PC-9 (cell line): ENCODE results near the gene PDE3B. TPM values are rescaled to one million over a fixed set of nuclear protein-coding genes. Genes with fewer than 3 reads are reported as not detected.

Experiments used
- BruUV-seq: library from RNA; stranded (reverse); fragments of 400-500 nt; replicated peaks from 2 replicates; lab custom pipeline; 2021; lab: Mats Ljungman, UMichigan
- CTCF ChIA-PET: fragments of 300-600 bp; sonication (Branson Sonifier 250); formaldehyde crosslinking; loops from one replicate; lab custom pipeline; 2022; ENCODE audit warnings: antibody characterized with exemption; lab: Charles Lee
- POLR2A ChIA-PET: fragments of 300-600 bp; sonication (Branson Sonifier 250); formaldehyde crosslinking; loops from one replicate; lab custom pipeline; 2022; ENCODE audit warnings: antibody characterized with exemption; ENCODE audit not compliant: unreplicated experiment; lab: Charles Lee
- DNase-seq, 2 experiments: peaks; one replicate each; pipeline versions ENCODE4 v3.0.0 to v3.0.0-alpha.2; 2015 to 2022; ENCODE audit warnings: mixed read lengths in 1 of 2
- H2AFZ ChIP-seq: fragments of 200-600 bp; sonication (generic); 2 replicates; pipeline ENCODE4 v1.8.1; 2017; ENCODE audit warnings: antibody characterized with exemption
- H3F3A ChIP-seq: fragments of 200-600 bp; sonication (generic); 2 replicates; pipeline ENCODE4 v1.8.1; 2017; ENCODE audit warnings: antibody characterized with exemption, mild to moderate bottlenecking, low read depth; ENCODE audit not compliant: insufficient read depth
- H3K27ac ChIP-seq: fragments of 200-600 bp; sonication (generic); 2 replicates; pipeline ENCODE4 v1.6.1; 2016; ENCODE audit warnings: mixed run types
- H3K27me3 ChIP-seq: fragments of 200-600 bp; sonication (generic); 2 replicates; pipeline ENCODE4 v1.6.1; 2016; ENCODE audit warnings: low read depth, mixed run types; ENCODE audit not compliant: insufficient read depth
- H3K36me3 ChIP-seq: fragments of 200-600 bp; sonication (generic); 2 replicates; pipeline ENCODE4 v1.6.1; 2016; ENCODE audit warnings: low read depth, mixed run types
- H3K4me1 ChIP-seq: fragments of 200-600 bp; sonication (generic); replicated peaks from 2 replicates; pipeline ENCODE4 v1.6.1; 2016; ENCODE audit warnings: mixed run types; ENCODE audit not compliant: insufficient read depth
- H3K4me2 ChIP-seq: fragments of 200-600 bp; sonication (generic); 2 replicates; pipeline ENCODE4 v1.6.1; 2017; ENCODE audit warnings: mixed run types
- H3K4me3 ChIP-seq: fragments of 200-600 bp; sonication (generic); 2 replicates; pipeline ENCODE4 v1.6.1; 2016; ENCODE audit warnings: mixed run types
- H3K79me2 ChIP-seq: fragments of 200-600 bp; sonication (generic); 2 replicates; pipeline ENCODE4 v1.6.1; 2017; ENCODE audit warnings: low read depth, mixed run types
- H3K9me2 ChIP-seq: fragments of 200-600 bp; sonication (generic); 2 replicates; pipeline ENCODE4 v1.8.1; 2017; ENCODE audit warnings: mild to moderate bottlenecking; ENCODE audit not compliant: insufficient read depth
- H3K9me3 ChIP-seq: fragments of 200-600 bp; sonication (generic); 2 replicates; pipeline ENCODE4 v1.8.1; 2016; ENCODE audit warnings: low read depth; ENCODE audit not compliant: insufficient read depth
- H4K20me1 ChIP-seq: fragments of 200-600 bp; sonication (generic); 2 replicates; pipeline ENCODE4 v1.8.1; 2017; ENCODE audit not compliant: insufficient read depth
- EZH2 ChIP-seq: fragments of 200-600 bp; sonication (generic); IDR thresholded peaks from 2 replicates; pipeline ENCODE4 v1.8.0; 2017; ENCODE audit warnings: antibody characterized with exemption, low read depth
- intact Hi-C: fragments of 100-400 bp; cut with micrococcal nuclease; formaldehyde crosslinking; loops from one replicate; pipeline ENCODE4 v1.10.0; 2022; ENCODE audit not compliant: unreplicated experiment
- total RNA-seq: library from RNA; stranded (reverse); gene quantifications from 2 replicates; pipeline ENCODE4 v1.2.3, GENCODE V29; 2021
- TF ChIP-seq, protein P1 (sequence below): fragments of 200-600 bp; sonication (generic); conservative IDR thresholded peaks from 2 replicates; pipeline ENCODE4 v1.6.1; 2017; ENCODE audit warnings: mixed run types, antibody characterized with exemption, mild to moderate bottlenecking, moderate library complexity

PDE3B gene
- total RNA-seq, 1 experiment from 2014 or later: not detected

DNA sequence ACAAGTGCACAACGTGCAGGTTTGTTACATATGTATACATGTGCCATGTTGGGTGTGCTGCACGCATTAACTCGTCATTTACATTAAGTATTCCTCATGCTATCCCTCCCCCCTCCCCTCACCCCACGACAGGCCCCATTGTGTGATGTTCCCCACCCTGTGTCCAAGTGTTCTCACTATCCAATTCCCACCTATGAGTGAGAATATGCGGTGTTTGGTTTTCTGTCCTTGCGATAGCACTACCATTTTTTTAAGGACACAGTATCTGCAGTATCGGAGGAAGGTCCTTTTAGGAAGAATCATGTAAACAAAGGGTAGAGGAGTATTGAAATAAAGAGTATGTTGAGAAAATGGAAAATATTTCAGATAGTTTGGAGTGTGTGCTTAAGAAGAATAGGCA lies 25.9 kb downstream of the PDE3B start:
- H3K27me3 ChIP-seq: no peaks in the 10 kb centered on the region
- POLR2A ChIA-PET: no interaction called here
- no peak overlapping the region for H3K4me2 ChIP-seq
- H2AFZ ChIP-seq: no peak overlapping the region
- BruUV-seq: no TSS peak
- no peaks in the 10 kb centered on the region for H3K9me3 ChIP-seq
- no peak for DNase-seq
- no peaks in the 10 kb centered on the region for H3F3A ChIP-seq
- CTCF ChIA-PET: no interaction called here
- no peaks in the 10 kb centered on the region for H4K20me1 ChIP-seq
- H3K4me1 ChIP-seq: no peaks in the 10 kb centered on the region
- intact Hi-C loops: no loop called here
- H3K4me3 ChIP-seq: no peak overlapping the region
- no peaks in the 10 kb centered on the region for H3K36me3 ChIP-seq
- H3K27ac ChIP-seq: no peak overlapping the region
- no peak for TF ChIP-seq EZH2
- TF ChIP-seq, protein P1, sequence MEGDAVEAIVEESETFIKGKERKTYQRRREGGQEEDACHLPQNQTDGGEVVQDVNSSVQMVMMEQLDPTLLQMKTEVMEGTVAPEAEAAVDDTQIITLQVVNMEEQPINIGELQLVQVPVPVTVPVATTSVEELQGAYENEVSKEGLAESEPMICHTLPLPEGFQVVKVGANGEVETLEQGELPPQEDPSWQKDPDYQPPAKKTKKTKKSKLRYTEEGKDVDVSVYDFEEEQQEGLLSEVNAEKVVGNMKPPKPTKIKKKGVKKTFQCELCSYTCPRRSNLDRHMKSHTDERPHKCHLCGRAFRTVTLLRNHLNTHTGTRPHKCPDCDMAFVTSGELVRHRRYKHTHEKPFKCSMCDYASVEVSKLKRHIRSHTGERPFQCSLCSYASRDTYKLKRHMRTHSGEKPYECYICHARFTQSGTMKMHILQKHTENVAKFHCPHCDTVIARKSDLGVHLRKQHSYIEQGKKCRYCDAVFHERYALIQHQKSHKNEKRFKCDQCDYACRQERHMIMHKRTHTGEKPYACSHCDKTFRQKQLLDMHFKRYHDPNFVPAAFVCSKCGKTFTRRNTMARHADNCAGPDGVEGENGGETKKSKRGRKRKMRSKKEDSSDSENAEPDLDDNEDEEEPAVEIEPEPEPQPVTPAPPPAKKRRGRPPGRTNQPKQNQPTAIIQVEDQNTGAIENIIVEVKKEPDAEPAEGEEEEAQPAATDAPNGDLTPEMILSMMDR: no peak
- H3K79me2 ChIP-seq: no peaks in the 10 kb centered on the region
- H3K9me2 ChIP-seq: no peaks in the 10 kb centered on the region

DNA sequence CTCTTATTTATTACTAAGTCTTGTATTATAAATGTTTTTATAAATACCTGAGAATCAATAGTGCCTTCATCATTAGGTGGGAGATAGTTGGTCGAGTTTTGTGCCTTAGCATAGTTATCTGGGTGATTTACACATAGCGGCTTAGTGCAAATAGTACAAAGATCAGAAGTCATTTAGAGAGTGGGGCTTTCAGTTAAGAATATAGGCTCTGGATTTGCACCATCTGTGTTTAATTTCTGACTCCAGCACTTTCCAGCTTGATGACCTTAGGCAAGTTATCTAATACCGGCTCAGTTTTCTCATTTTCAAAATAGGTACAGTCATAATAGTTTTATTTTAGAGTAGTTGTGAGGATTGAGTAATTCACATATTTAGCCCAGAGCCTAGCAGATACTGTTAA lies 26.4 kb downstream of the PDE3B start:
- Histone ChIP-seq H3K4me3 (no peak overlapping the region), H3K36me3 (no peaks in the 10 kb centered on the region), H3K9me2 (no peaks in the 10 kb centered on the region), H3K79me2 (no peaks in the 10 kb centered on the region), H3K27ac (no peak overlapping the region), H3K9me3 (no peaks in the 10 kb centered on the region), H4K20me1 (no peaks in the 10 kb centered on the region), H3K4me1 (no peaks in the 10 kb centered on the region), H3K4me2 (no peak overlapping the region), H3K27me3 (no peaks in the 10 kb centered on the region), H2AFZ (no peak overlapping the region), H3F3A (no peaks in the 10 kb centered on the region)
- DNase-seq: no peak
- TF ChIP-seq, protein P1: no peak
- TF ChIP-seq EZH2: no peak
- no TSS peak for BruUV-seq
- ChIA-PET CTCF (no interaction called here), POLR2A (no interaction called here)
- intact Hi-C loops: no loop called here

DNA sequence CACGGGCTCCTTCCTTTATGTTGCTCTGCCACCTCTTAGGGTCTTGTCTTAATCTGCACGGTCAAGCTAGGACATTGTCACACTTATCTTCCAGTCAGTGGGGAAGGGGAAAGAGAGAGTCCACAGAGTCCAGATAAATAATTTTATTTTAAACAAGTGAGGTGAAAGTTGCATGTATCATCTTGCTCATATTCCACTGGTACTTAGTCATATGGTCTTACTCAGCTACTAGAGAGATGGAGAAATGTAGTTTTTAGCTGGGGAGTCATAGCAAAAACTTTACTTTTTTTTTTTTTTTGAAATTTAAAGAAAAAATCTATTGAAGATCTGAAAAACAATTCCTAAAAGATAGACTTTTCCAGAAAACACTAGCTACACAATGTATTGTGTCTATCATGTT lies 29.0 kb downstream of the PDE3B start:
- H3K27ac ChIP-seq: no peak overlapping the region
- H3K9me3 ChIP-seq: no peaks in the 10 kb centered on the region
- H3K79me2 ChIP-seq: no peaks in the 10 kb centered on the region
- H3K4me1 ChIP-seq: no peaks in the 10 kb centered on the region
- H4K20me1 ChIP-seq: no peaks in the 10 kb centered on the region
- intact Hi-C loops: no loop called here
- no peaks in the 10 kb centered on the region for H3K9me2 ChIP-seq
- no peak for DNase-seq
- H3K36me3 ChIP-seq: no peaks in the 10 kb centered on the region
- no peak overlapping the region for H3K4me3 ChIP-seq
- no peaks in the 10 kb centered on the region for H3K27me3 ChIP-seq
- BruUV-seq: no TSS peak
- H3F3A ChIP-seq: no peaks in the 10 kb centered on the region
- no peak overlapping the region for H3K4me2 ChIP-seq
- ChIA-PET CTCF (no interaction called here), POLR2A (no interaction called here)
- H2AFZ ChIP-seq: no peak overlapping the region
- TF ChIP-seq EZH2: no peak
- TF ChIP-seq, protein P1: no peak
